ENCODE results near the gene FCGBP. TPM values are rescaled to one million over a fixed set of nuclear protein-coding genes. Genes with fewer than 3 reads are reported as not detected.

FCGBP gene
- total RNA-seq (1 to 10 TPM; 7.0 to 7.9 TPM), polyA plus RNA-seq (2.7 TPM)

DNA sequence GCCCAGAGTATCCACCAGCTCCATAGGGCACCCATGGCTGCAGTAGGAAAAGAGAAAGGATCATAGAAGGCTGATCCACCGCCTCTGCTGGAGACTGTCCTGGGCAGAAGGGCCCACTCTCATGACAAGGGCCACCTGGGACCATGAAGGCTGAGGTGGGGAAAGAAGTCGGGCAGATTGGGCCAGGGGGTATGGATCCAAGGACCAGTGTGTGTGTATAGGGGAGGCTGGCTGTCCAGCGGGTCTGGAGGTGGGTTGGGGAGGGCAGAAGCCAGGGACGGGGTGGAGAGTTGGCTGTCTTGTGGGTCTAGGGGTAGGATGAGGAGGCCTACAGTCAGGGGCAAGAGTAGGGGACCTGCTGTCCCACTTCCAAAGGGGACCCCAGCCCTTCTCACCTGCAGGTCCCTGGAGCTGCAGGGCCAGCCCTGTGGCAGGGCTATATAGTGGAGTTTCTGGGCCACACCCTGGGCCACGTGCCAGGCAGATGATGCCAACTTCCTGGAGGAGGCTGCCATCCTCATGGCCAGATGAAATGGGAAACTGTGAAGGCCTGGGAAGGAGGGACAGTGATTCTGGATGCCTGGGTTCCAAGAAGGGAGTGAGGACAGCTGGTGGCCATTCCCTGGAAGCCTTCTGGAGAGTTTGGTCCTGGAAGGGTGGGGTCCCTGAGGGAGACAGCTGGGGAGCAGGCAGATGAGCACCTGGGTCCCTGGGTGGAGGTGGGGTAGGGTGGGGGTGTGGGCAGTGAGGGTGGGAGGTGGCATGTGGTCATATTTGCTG, at the start of gene FCGBP:
Gene FCGBP, minus strand, starts transcription at position 51 of the 780 bp plus-strand sequence.
- peak within 1 kb of the TSS in 4 of 7 donors; percentile 17 to 61 (median 34) for H3K4me3 Mint-ChIP-seq
- peak within 1 kb of the TSS; percentile 30 to 87 (median 80) for H3K27ac Mint-ChIP-seq
- H3K36me3 ChIP-seq (ENCODE audit: insufficient read depth, low read length), result no peaks in the 10 kb centered on the region
- peaks cover 47 to 67% (median 60%) of the 10 kb centered on the region in 3 donors for H3K4me1 Mint-ChIP-seq
- no peak within 1 kb of the TSS for H3K4me3 ChIP-seq (ENCODE audit: low read length)
- peaks cover 0 to 14% (median 3%) of the 10 kb centered on the region in 3 donors for H3K36me3 Mint-ChIP-seq
- H3K9me3 ChIP-seq (ENCODE audit: low read length), result no peaks in the 10 kb centered on the region
- POLR2A ChIA-PET, result no interaction called here
- no peaks in the 10 kb centered on the region for H3K27me3 ChIP-seq (ENCODE audit: insufficient read depth, low read length, poor library complexity, severe bottlenecking)
- DNase-seq, result no peak
- peaks cover 40% of the 10 kb centered on the region for H3K4me1 ChIP-seq (ENCODE audit: insufficient read depth, low read length)
- CTCF ChIA-PET, result interaction anchor here (3.6 kb wide), 1 partner anchor 36 kb away, joined by 15 read pairs; the partner anchor contains the start of gene PSMC4
- no peaks in the 10 kb centered on the region for H3K27me3 Mint-ChIP-seq
- H3K9me3 Mint-ChIP-seq, result peaks cover 2 to 9% (median 7%) of the 10 kb centered on the region in 5 donors
- H3K27ac ChIP-seq (ENCODE audit: low read depth, low read length), result no peak within 1 kb of the TSS

DNA sequence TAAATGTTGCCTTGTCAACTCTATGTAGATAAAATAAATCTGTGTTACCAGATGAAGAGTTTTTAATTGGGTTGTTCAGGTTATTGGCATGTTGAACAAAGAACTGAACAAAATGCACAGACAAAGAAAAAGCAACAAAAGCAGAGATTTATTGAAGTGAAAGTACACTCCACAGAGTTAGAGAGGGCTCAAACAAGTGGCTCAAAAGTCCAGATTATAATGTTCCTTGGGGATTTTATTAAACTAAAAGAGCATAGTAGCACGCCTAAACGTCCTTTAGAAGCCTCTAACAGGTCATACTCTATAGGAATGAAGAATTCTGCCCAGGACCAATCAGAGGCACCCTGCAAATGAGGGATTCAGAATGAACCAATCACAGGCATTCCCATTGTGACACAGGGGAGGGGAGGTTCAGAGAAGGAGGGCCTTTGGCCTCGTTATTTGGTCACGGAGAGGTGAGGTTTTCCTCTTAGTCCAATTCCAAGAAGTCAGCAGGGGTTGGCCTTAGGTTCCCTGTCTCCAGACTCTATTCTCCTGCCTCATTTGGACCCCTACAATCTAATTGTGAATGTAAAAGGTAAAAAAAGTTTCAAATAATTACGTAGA, 49.4 kb upstream of the FCGBP start:
- Histone ChIP-seq H3K9me3 (ENCODE audit: low read length) (peaks cover 17% of the 10 kb centered on the region), H3K36me3 (ENCODE audit: insufficient read depth, low read length) (peaks cover 26% of the 10 kb centered on the region), H3K27me3 (ENCODE audit: insufficient read depth, low read length, poor library complexity, severe bottlenecking) (no peaks in the 10 kb centered on the region), H3K4me1 (ENCODE audit: insufficient read depth, low read length) (no peaks in the 10 kb centered on the region), H3K27ac (ENCODE audit: low read depth, low read length) (no peak overlapping the region), H3K4me3 (ENCODE audit: low read length) (no peak overlapping the region)
- Mint-ChIP-seq H3K9me3 (peaks cover 15 to 39% (median 32%) of the 10 kb centered on the region in 5 donors), H3K27me3 (peaks cover 0 to under 1% of the 10 kb centered on the region in 2 donors), H3K4me1 (peaks cover 9 to 16% (median 15%) of the 10 kb centered on the region in 3 donors), H3K36me3 (peaks cover 24 to 71% (median 58%) of the 10 kb centered on the region in 3 donors), H3K27ac (no peak overlapping the region), H3K4me3 (no peak overlapping the region)
- POLR2A ChIA-PET, result no interaction called here
- CTCF ChIA-PET, result interaction anchor here (0.8 to 2.6 kb wide), 2 partner anchors 13 to 217 kb away, joined by 3 to 9 read pairs; partner anchors contain the start of gene PSMC4
- DNase-seq, result no peak

DNA sequence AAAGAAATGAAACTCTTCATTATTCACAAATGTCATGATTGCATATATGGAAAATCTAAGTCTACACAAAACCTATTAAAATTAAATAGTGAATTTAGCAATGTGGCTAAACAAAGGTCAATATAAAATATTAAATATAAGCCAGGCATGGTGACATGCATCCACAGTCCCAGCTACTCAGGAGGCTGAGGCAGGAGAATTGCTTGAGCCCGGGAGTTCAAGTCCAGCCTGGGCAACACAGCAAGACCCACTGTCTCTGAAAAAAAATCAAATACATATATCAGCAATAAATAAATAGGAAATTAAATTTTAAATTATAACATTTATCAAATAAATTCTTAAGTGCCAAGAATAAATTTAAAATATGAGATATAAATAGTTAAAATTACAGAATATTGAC, 48.4 kb upstream of the FCGBP start:
- Mint-ChIP-seq H3K36me3 (peaks cover 26 to 75% (median 53%) of the 10 kb centered on the region in 3 donors), H3K9me3 (peaks cover 15 to 38% (median 30%) of the 10 kb centered on the region in 5 donors), H3K27ac (no peak overlapping the region), H3K4me3 (no peak overlapping the region), H3K27me3 (peaks cover 0 to 1% of the 10 kb centered on the region in 2 donors), H3K4me1 (peaks cover 8 to 15% (median 14%) of the 10 kb centered on the region in 3 donors)
- no peak overlapping the region for H3K4me3 ChIP-seq (ENCODE audit: low read length)
- POLR2A ChIA-PET, result no interaction called here
- DNase-seq, result no peak
- no peaks in the 10 kb centered on the region for H3K27me3 ChIP-seq (ENCODE audit: insufficient read depth, low read length, poor library complexity, severe bottlenecking)
- no peak overlapping the region for H3K27ac ChIP-seq (ENCODE audit: low read depth, low read length)
- no peaks in the 10 kb centered on the region for H3K4me1 ChIP-seq (ENCODE audit: insufficient read depth, low read length)
- peaks cover 32% of the 10 kb centered on the region for H3K36me3 ChIP-seq (ENCODE audit: insufficient read depth, low read length)
- CTCF ChIA-PET, result no interaction called here
- H3K9me3 ChIP-seq (ENCODE audit: low read length), result peaks cover 17% of the 10 kb centered on the region

DNA sequence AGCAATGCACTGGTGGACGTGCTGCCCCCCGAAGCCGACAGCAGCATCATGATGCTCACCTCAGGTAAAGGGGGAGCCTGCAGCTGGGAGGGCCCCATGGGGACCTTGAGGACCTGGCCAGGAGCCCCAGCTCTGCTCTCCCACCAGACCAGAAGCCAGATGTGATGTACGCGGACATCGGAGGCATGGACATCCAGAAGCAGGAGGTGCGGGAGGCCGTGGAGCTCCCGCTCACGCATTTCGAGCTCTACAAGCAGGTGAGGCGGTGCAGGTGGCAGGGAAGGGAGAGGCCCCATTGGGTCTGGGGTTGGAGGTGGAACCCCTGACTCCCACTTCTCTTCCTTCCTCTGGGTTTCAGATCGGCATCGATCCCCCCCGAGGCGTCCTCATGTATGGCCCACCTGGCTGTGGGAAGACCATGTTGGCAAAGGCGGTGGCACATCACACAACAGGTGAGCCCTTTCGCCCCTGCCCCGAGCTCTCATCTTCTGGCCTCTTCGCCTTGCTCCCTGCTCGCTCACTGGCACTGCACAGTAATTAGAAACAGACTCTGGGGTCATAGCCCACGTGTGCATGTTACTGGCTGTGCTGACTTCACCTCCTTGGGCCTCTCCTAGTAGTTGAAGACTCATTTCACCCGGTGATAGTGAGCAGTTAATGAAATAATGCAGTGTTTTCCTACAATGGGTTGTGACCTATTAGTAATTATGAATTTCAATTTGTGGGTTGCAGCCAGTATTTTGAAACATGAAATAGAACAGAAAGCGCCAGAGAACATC, 40.1 kb upstream of the FCGBP start:
- POLR2A ChIA-PET, result no interaction called here
- H3K36me3 ChIP-seq (ENCODE audit: insufficient read depth, low read length), result peaks cover 36% of the 10 kb centered on the region
- peak overlapping the region in 3 of 8 donors; percentile 12 to 72 (median 65) for H3K27ac Mint-ChIP-seq

DNA sequence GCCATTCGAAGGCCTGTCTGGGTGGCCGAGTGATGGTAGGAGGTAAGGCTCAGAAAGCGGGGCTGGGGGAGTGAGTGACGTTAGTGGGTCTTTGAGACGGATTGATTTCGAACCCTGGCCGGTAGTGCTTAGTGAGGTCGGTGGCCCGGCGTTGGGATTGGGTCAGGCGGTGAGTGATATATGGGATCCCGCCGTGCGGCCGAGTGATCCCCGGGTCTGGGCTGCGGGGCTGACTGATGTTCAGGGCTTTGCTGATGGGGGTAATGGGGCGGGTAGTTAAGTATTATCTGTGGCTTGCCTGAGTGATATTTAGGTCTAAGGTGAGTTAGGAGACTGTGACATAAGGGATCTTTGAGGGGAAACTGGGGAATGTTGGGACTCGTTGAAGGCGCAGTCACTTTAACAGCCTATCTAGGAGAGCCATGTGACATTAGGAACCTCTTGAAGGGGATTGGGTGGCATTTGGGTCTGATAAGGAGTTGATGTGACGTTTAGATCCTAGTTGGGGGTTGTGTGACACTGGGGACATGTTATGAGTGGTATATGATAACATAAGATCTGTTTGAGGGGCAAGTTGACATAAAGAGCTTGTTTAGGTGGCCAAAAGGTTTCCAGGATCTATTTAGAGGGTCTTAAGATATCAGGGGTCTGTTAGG, 37.1 kb upstream of the FCGBP start:
- Histone ChIP-seq H3K27me3 (ENCODE audit: insufficient read depth, low read length, poor library complexity, severe bottlenecking) (no peaks in the 10 kb centered on the region), H3K4me3 (ENCODE audit: low read length) (peak overlapping the region; percentile 84), H3K9me3 (ENCODE audit: low read length) (no peaks in the 10 kb centered on the region), H3K4me1 (ENCODE audit: insufficient read depth, low read length) (peaks cover 32% of the 10 kb centered on the region), H3K27ac (ENCODE audit: low read depth, low read length) (peak overlapping the region; percentile 96), H3K36me3 (ENCODE audit: insufficient read depth, low read length) (peaks cover 25% of the 10 kb centered on the region)
- peaks cover 0 to 1% (median 0%) of the 10 kb centered on the region in 5 donors for H3K9me3 Mint-ChIP-seq
- POLR2A ChIA-PET, result interaction anchor here (0.8 to 2.2 kb wide), 8 partner anchors 18 to 205 kb away, joined by 3 to 28 read pairs (median 10); partner anchors contain the start of genes DYRK1B, ZNF546 and ZNF780A
- peaks cover 10 to 54% (median 20%) of the 10 kb centered on the region in 3 donors for H3K36me3 Mint-ChIP-seq
- H3K27ac Mint-ChIP-seq, result peak overlapping the region; percentile 93 to 100 (median 98)
- peak overlapping the region; percentile 91 to 99 (median 95) for H3K4me3 Mint-ChIP-seq
- H3K27me3 Mint-ChIP-seq, result no peaks in the 10 kb centered on the region
- DNase-seq, result no peak
- H3K4me1 Mint-ChIP-seq, result peaks cover 47 to 68% (median 51%) of the 10 kb centered on the region in 3 donors
- CTCF ChIA-PET, result interaction anchor here (0.7 to 3.7 kb wide), 35 partner anchors 10 to 194 kb away, joined by 3 to 79 read pairs (median 10); partner anchors contain the start of genes DYRK1B, FBL, FCGBP and ZNF546

More for the DNA sequence above, 40.1 kb upstream of the FCGBP start:
- H3K27me3 ChIP-seq (ENCODE audit: insufficient read depth, low read length, poor library complexity, severe bottlenecking), result no peaks in the 10 kb centered on the region
- H3K4me1 ChIP-seq (ENCODE audit: insufficient read depth, low read length), result peaks cover 19% of the 10 kb centered on the region
- Mint-ChIP-seq H3K27me3 (peaks cover 0 to 1% of the 10 kb centered on the region in 2 donors), H3K36me3 (peaks cover 10 to 80% (median 26%) of the 10 kb centered on the region in 3 donors), H3K9me3 (no peaks in the 10 kb centered on the region), H3K4me1 (peaks cover 34 to 50% (median 36%) of the 10 kb centered on the region in 3 donors), H3K4me3 (peak overlapping the region in 1 of 7 donors; percentile 56)
- DNase-seq, result no peak
- CTCF ChIA-PET, result no interaction called here
- no peak overlapping the region for H3K27ac ChIP-seq (ENCODE audit: low read depth, low read length)
- H3K9me3 ChIP-seq (ENCODE audit: low read length), result no peaks in the 10 kb centered on the region
- no peak overlapping the region for H3K4me3 ChIP-seq (ENCODE audit: low read length)

DNA sequence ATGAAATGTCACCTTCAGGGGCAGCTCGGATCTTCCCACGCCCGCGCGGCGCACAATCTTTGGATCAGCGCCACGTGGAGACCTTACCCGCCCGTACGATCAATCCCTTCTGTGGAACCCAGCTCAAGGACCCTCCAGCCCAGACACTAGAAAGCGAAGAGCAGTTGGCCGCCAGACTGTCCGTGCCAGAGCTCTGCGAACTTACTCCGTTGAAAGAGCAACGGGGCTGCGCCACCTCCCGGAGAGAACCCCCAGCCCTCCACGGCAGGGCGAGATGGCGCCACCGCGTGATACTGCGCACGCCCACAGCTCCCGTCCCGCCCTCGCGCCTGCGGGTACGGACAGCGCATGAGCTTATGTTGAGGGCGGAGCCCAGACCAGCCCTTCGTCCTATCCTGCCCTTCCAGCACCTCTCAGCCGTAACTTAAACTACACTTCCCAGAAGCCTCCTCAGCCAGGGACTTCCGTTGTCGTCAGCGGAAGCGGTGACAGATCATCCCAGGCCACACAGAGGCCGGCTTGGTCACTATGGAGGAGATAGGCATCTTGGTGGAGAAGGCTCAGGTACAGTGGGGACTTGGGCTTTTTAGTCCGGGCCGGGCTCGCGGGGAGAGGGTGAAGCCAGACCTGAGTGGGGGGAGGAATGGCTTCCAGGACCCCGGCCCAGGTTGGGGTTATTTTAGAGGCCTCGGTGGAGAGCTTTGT, 36.4 kb upstream of the FCGBP start, which contains the start of gene PSMC4:
Gene PSMC4, plus strand, starts transcription at position 491 of the 705 bp plus-strand sequence. Its CDS starts 38 bp downstream, at position 529.
- H3K27me3 Mint-ChIP-seq, result no peaks in the 10 kb centered on the region
- peak within 1 kb of the TSS; percentile 93 to 100 (median 98) for H3K27ac Mint-ChIP-seq
- Histone ChIP-seq H3K4me3 (ENCODE audit: low read length) (peak within 1 kb of the TSS; percentile 84), H3K27ac (ENCODE audit: low read depth, low read length) (peak within 1 kb of the TSS; percentile 96), H3K27me3 (ENCODE audit: insufficient read depth, low read length, poor library complexity, severe bottlenecking) (no peaks in the 10 kb centered on the region), H3K9me3 (ENCODE audit: low read length) (no peaks in the 10 kb centered on the region), H3K4me1 (ENCODE audit: insufficient read depth, low read length) (peaks cover 32% of the 10 kb centered on the region), H3K36me3 (ENCODE audit: insufficient read depth, low read length) (peaks cover 25% of the 10 kb centered on the region)
- H3K9me3 Mint-ChIP-seq, result peaks cover 0 to 1% (median 0%) of the 10 kb centered on the region in 5 donors
- peaks cover 47 to 68% (median 51%) of the 10 kb centered on the region in 3 donors for H3K4me1 Mint-ChIP-seq
- DNase-seq, result peak; percentile 97 to 99 (median 98)
- H3K4me3 Mint-ChIP-seq, result peak within 1 kb of the TSS; percentile 91 to 99 (median 95)
- CTCF ChIA-PET, result interaction anchor here (0.7 to 3.7 kb wide), 42 partner anchors 10 to 203 kb away, joined by 3 to 79 read pairs (median 9); partner anchors contain the start of genes DYRK1B, FBL, FCGBP and ZNF546
- POLR2A ChIA-PET, result interaction anchor here (0.8 to 2.2 kb wide), 14 partner anchors 9 to 204 kb away, joined by 3 to 28 read pairs (median 6); partner anchors contain the start of genes DYRK1B, FBL, ZNF546 and ZNF780A
- H3K36me3 Mint-ChIP-seq, result peaks cover 10 to 50% (median 20%) of the 10 kb centered on the region in 3 donors
